Measurements from ENCODE around the gene APBB2.

- no peak for TF ChIP-seq CTCF (IDR thresholded peaks at IDR 0.05)
- no peak for TF ChIP-seq POLR2A (IDR thresholded peaks at IDR 0.05)
Observed at GRCh38 chr4:41122309-41122708, 92.0 kb downstream of the APBB2 start.
